HT-29 (cell line): ENCODE data around the gene ADAM8. TPM values are rescaled to one million over a fixed set of nuclear protein-coding genes. Genes with fewer than 3 reads are reported as not detected.

Source experiments
- DNase-seq: peaks from one replicate; pipeline ENCODE4 v3.0.0-alpha.2; 2015; ENCODE audit warnings: low spot score
- total RNA-seq: library from RNA; depleted of rRNA; stranded (reverse); fragments of >200 nt; shearing (Covaris generic); gene quantifications from 2 replicates; pipeline ENCODE4 v1.2.3, GENCODE V29; 2014

ADAM8 gene
- total RNA-seq, 1 experiment from 2014 or later: 78.5 TPM

DNA sequence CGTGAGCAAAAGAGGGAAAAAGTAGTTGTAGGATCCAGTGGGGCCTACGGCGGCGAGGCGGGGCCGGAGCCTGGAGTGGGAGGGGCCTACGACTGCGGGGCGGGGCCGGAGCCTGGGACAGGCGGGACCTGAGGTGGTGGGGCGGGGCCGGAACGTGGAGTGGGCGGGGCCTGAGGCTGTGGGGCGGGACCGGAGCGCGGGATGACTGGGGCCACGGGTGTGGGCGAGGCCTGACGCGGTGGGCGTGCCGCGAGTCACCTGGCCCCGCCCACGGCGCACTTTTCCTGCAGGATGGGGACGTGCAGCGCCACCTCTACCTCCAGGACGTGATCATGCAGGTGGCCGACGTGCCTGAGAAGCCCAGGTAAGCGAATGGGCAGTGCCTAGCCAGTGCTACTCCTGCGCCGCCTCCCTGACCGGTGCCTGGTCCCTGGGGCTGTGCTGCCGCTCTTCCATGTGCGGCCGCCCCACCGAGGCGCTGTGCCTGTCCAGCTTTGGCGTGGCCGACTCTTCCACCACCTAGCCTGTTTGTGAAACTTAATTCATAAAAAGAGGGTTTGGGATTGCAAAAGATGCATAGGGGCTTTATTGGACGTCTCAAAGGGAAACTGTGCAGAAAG is 32.5 kb upstream of the ADAM8 start:
- peak; percentile 96 for DNase-seq

GRCh38 chr10:133308421-133309099 is 31.9 kb upstream of the ADAM8 start, which contains the start of the genes TUBGCP2 and ZNF511:
TUBGCP2 (minus strand) TSS chr10:133308872; CDS start chr10:133302941, 5,931 bp downstream.
ZNF511 (plus strand) TSS chr10:133308914; CDS start chr10:133308944, 30 bp downstream.
- peak; percentile 79 for DNase-seq

DNA sequence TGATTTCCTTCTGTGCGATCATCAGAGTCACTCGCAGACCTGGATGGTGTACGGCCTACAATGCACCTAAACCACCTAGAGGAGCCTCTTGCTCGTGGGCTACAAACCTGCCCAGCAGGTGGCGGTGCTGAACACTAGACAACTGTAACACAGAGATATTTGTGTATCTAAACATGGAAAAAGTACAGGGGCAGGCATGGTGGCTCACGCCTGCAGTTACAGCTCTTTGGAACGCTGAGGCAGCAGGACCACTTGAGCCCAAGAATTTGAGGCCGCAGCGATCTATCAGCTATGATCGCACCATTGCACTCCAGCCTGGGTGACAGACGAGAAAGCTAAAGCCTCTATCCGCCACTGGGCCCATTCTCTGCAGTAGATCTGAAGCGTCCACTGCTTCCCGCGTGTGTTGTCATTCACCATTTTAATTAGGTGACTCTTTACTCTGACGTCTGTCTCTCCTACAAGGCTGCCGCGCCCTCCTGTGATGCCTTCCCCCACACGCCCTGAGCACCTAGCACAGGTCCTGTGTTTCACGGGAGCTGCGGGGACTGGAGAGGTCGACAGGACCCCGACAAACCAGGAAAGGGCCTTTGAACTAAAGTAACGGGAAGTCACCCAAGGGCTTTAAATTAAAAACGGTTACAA is 31.2 kb upstream of the ADAM8 start:
- DNase-seq: peak; percentile 96

GRCh38 chr10:133306941-133307379 is 30.3 kb upstream of the ADAM8 start:
- DNase-seq: no peak

DNA sequence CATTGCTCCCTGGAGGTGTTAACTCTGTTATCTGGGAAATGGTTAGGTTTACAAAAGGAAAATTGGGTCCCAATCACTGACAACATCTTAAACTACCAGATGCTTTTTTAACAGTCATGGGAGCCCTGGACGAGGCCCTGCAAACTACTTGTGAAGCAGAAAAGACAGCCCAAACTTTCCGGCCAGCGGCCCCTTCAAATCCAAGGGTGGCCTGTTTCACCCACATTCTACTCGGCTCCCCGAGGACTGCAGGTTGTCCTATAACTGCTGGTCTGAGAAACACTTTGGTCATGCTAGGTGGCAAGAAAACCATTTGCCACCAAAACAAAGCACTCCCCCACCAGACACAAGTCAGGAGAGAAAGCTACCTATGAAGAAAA is 29.4 kb upstream of the ADAM8 start:
- no peak for DNase-seq

DNA sequence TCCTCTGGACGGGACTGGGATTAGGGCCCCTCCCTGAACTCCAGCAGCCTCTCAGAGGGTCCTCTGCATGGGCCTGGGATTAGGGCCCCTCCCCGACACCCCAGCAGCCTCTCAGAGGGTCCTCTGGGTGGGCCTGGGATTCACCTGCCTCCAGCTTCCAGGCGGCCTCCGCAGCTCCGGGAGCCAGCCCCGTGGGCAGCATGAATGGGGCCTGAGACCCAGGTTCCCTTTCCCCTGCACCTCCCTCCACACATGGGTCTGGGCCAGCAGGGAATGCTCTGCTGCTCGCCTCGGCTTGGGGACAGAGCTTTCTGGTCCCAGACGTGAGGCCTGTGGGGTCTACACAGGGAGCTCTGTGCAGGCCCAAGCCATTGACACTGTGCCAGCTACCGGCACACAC is 26.5 kb upstream of the ADAM8 start:
- DNase-seq: no peak

DNA sequence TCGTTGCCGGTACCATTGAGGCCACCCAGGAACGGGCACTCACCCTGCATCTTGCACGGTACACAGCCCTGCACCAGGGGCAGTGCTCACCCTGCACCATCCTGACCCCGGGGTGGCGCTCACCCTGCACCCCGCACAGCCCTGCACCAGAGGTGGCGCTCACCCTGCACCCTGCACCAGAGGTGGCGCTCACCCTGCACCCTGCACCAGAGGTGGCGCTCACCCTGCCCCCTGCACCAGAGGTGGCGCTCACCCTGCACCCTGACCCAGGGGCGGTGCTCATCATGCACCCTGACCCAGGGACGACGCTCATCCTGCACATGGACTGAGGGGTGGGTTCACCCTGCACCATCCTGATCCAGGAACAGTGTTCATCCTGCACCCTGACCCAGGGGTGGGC is 25.6 kb upstream of the ADAM8 start:
- no peak for DNase-seq

GRCh38 chr10:133299738-133300137 is 23.1 kb upstream of the ADAM8 start:
- no peak for DNase-seq

GRCh38 chr10:133299224-133299623 is 22.6 kb upstream of the ADAM8 start:
- no peak for DNase-seq

- no peak for DNase-seq
Observed at GRCh38 chr10:133298466-133298865, 21.8 kb upstream of the ADAM8 start.

- DNase-seq: no peak
Observed at GRCh38 chr10:133297504-133297903, 20.8 kb upstream of the ADAM8 start.

GRCh38 chr10:133295426-133296320 is 19.0 kb upstream of the ADAM8 start:
- no peak for DNase-seq

- DNase-seq: no peak
Observed at GRCh38 chr10:133294189-133294588, 17.5 kb upstream of the ADAM8 start.

GRCh38 chr10:133293810-133294119 is 17.1 kb upstream of the ADAM8 start:
- DNase-seq: no peak

- DNase-seq: no peak
Observed at GRCh38 chr10:133292919-133293809, 16.5 kb upstream of the ADAM8 start.

DNA sequence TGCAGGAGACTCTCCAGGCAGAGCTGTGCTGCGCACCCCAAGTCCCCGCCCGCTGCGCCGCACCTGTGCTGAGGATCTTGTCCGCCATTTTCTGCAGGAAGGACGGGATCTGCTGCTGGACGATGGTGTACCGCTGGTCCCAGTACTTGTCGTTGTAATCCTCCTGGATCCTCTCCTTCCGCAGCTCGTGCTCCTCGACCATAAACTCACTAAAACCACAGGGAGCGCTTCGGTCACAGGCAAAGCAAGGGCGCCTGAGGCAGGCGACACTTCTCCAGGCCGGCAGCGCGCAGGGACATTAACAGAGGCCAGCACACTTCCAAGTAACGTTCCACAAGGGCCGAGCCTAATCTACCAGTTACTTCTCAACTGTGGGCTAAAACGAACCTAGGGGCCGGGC is 13.1 kb upstream of the ADAM8 start:
- DNase-seq: no peak

- no peak for DNase-seq
Observed at GRCh38 chr10:133287832-133288500, 11.3 kb upstream of the ADAM8 start.

DNA sequence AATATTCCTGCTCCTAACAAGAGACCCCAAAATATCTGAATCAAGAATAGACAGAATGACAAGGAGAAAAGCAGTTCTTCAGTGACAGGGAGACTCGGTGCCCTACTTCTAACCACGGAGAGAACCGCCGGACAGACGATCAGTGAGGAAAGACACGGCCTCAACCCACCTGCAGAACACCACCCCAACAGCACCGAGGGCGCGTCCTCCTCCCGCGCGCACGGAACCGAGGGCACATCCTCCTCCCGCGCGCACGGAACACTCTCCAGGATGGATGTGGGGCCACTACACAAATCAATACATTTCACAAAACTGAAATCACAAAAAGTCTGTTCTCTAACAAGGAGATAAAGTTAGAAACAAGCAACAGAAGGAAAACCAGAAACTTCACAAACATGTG is 9.7 kb upstream of the ADAM8 start:
- DNase-seq: no peak

GRCh38 chr10:133285217-133285616 is 8.5 kb upstream of the ADAM8 start:
- DNase-seq: no peak

DNA sequence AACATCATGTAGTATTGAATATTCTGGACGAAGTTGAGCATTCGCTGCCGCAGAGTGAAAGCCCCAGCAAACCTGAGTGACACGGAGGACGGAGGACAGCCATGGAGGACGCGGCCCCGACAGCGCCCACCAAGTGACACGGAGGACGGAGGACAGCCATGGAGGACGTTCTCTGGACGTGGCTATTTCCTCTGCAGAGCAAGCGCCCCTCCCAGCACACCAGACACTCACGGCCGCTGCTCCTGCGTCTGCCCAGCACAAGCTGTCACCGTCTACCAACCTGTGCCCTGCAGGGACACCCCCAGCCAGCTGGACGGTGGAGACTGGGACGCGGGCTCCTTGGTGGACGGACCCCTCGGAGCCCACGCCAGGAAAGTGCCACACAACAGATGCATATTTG is 7.3 kb upstream of the ADAM8 start:
- no peak for DNase-seq
